ENCODE data around the gene PNP.

The PNP gene

GRCh38 chr14:20476776-20477175 lies 7.6 kb downstream of the PNP start:
- Histone ChIP-seq H2AFZ (ENCODE audit: low read depth, low read length) (no peak overlapping the region), H2AK5ac (ENCODE audit: low read length, severe bottlenecking) (no peak overlapping the region), H3K23ac (ENCODE audit: low read length in 2 of 2) (no peak overlapping the region), H4K91ac (ENCODE audit: low read length) (no peak overlapping the region), H3K79me1 (replicated peaks; ENCODE audit: low read length, poor library complexity, severe bottlenecking) (peaks cover 21% of the 10 kb centered on the region), H2BK15ac (ENCODE audit: low read depth, poor library complexity, severe bottlenecking) (no peak overlapping the region), H2BK12ac (ENCODE audit: low read length in 2 of 2) (no peak overlapping the region), H3K36me3 (ENCODE audit: control insufficient read depth in 1 of 2, insufficient read depth in 2 of 2, low read depth in 1 of 2, low read length in 2 of 2) (peaks cover 34 to 76% of the 10 kb centered on the region in 2 experiments), H4K8ac (ENCODE audit: low read length) (no peak overlapping the region), H3K27ac (ENCODE audit: low read length, poor library complexity, severe bottlenecking) (no peak overlapping the region), H3K4me3 (ENCODE audit: insufficient read depth in 1 of 2, low read depth in 1 of 2, low read length in 2 of 2) (no peak overlapping the region), H3K9ac (ENCODE audit: low read length) (no peak overlapping the region), H2BK5ac (ENCODE audit: low read depth, low read length, poor library complexity, severe bottlenecking) (no peak overlapping the region), H3K9me3 (ENCODE audit: control insufficient read depth, low read length) (no peaks in the 10 kb centered on the region), H3K14ac (ENCODE audit: low read length in 2 of 2) (no peak overlapping the region), H3K27me3 (ENCODE audit: control insufficient read depth in 1 of 2, insufficient read depth in 1 of 2, low read length in 2 of 2) (no peaks in the 10 kb centered on the region), H3K4me2 (ENCODE audit: low read length, poor library complexity, severe bottlenecking) (no peak overlapping the region), H3K4me1 (ENCODE audit: control insufficient read depth, insufficient read depth, low read depth, low read length) (no peaks in the 10 kb centered on the region), H2BK120ac (ENCODE audit: low read depth, low read length) (no peak overlapping the region), H3K4ac (ENCODE audit: low read depth in 1 of 2, low read length in 2 of 2) (no peak overlapping the region), H3K18ac (ENCODE audit: low read depth in 1 of 2, low read length in 2 of 2) (no peak overlapping the region)
- WGBS: 90% methylated on average over 4 of the region's 5 CpGs
- no peak for DNase-seq

GRCh38 chr14:20477211-20477876 lies 8.1 kb downstream of the PNP start:
- peak; percentile 76 for DNase-seq
- H4K8ac ChIP-seq (ENCODE audit: low read length): peak overlapping the region; percentile 59
- H2BK120ac ChIP-seq (ENCODE audit: low read depth, low read length): no peak overlapping the region
- no peaks in the 10 kb centered on the region for H3K27me3 ChIP-seq (ENCODE audit: control insufficient read depth in 1 of 2, insufficient read depth in 1 of 2, low read length in 2 of 2)
- peaks cover 16% of the 10 kb centered on the region for H3K79me1 ChIP-seq (replicated peaks; ENCODE audit: low read length, poor library complexity, severe bottlenecking)
- no peak overlapping the region for H2BK12ac ChIP-seq (ENCODE audit: low read length in 2 of 2)
- H3K9ac ChIP-seq (ENCODE audit: low read length): no peak overlapping the region
- no peak overlapping the region for H3K4ac ChIP-seq (ENCODE audit: low read depth in 1 of 2, low read length in 2 of 2)
- H2BK15ac ChIP-seq (ENCODE audit: low read depth, poor library complexity, severe bottlenecking): no peak overlapping the region
- no peak overlapping the region for H2BK5ac ChIP-seq (ENCODE audit: low read depth, low read length, poor library complexity, severe bottlenecking)
- H3K18ac ChIP-seq (ENCODE audit: low read depth in 1 of 2, low read length in 2 of 2): no peak overlapping the region
- no peak overlapping the region for H2AFZ ChIP-seq (ENCODE audit: low read depth, low read length)
- H3K14ac ChIP-seq (ENCODE audit: low read length in 2 of 2): no peak overlapping the region
- H3K9me3 ChIP-seq (ENCODE audit: control insufficient read depth, low read length): no peaks in the 10 kb centered on the region
- H3K4me3 ChIP-seq (ENCODE audit: insufficient read depth in 1 of 2, low read depth in 1 of 2, low read length in 2 of 2): no peak overlapping the region
- no peak overlapping the region for H4K91ac ChIP-seq (ENCODE audit: low read length)
- peaks cover 34 to 72% of the 10 kb centered on the region in 2 experiments for H3K36me3 ChIP-seq (ENCODE audit: control insufficient read depth in 1 of 2, insufficient read depth in 2 of 2, low read depth in 1 of 2, low read length in 2 of 2)
- no peak overlapping the region for H3K4me2 ChIP-seq (ENCODE audit: low read length, poor library complexity, severe bottlenecking)
- 46% methylated on average over 1 of the region's 1 CpG for WGBS
- H3K23ac ChIP-seq (ENCODE audit: low read length in 2 of 2): no peak overlapping the region
- H3K27ac ChIP-seq (ENCODE audit: low read length, poor library complexity, severe bottlenecking): no peak overlapping the region
- no peaks in the 10 kb centered on the region for H3K4me1 ChIP-seq (ENCODE audit: control insufficient read depth, insufficient read depth, low read depth, low read length)
- no peak overlapping the region for H2AK5ac ChIP-seq (ENCODE audit: low read length, severe bottlenecking)

GRCh38 chr14:20478894-20479293 lies 9.7 kb downstream of the PNP start:
- H2BK12ac ChIP-seq (ENCODE audit: low read length in 2 of 2): no peak overlapping the region
- no peak overlapping the region for H3K14ac ChIP-seq (ENCODE audit: low read length in 2 of 2)
- H3K4me2 ChIP-seq (ENCODE audit: low read length, poor library complexity, severe bottlenecking): no peak overlapping the region
- H3K4me1 ChIP-seq (ENCODE audit: control insufficient read depth, insufficient read depth, low read depth, low read length): no peaks in the 10 kb centered on the region
- no peak overlapping the region for H2BK5ac ChIP-seq (ENCODE audit: low read depth, low read length, poor library complexity, severe bottlenecking)
- no peak overlapping the region for H2BK120ac ChIP-seq (ENCODE audit: low read depth, low read length)
- H3K36me3 ChIP-seq (ENCODE audit: control insufficient read depth in 1 of 2, insufficient read depth in 2 of 2, low read depth in 1 of 2, low read length in 2 of 2): peaks cover 30 to 57% of the 10 kb centered on the region in 2 experiments
- no peaks in the 10 kb centered on the region for H3K9me3 ChIP-seq (ENCODE audit: control insufficient read depth, low read length)
- WGBS: 100% methylated on average over 1 of the region's 2 CpGs
- H3K18ac ChIP-seq (ENCODE audit: low read depth in 1 of 2, low read length in 2 of 2): no peak overlapping the region
- H3K4me3 ChIP-seq (ENCODE audit: insufficient read depth in 1 of 2, low read depth in 1 of 2, low read length in 2 of 2): no peak overlapping the region
- H2AK5ac ChIP-seq (ENCODE audit: low read length, severe bottlenecking): no peak overlapping the region
- DNase-seq: no peak
- H3K27me3 ChIP-seq (ENCODE audit: control insufficient read depth in 1 of 2, insufficient read depth in 1 of 2, low read length in 2 of 2): no peaks in the 10 kb centered on the region
- H2BK15ac ChIP-seq (ENCODE audit: low read depth, poor library complexity, severe bottlenecking): no peak overlapping the region
- no peak overlapping the region for H2AFZ ChIP-seq (ENCODE audit: low read depth, low read length)
- H4K8ac ChIP-seq (ENCODE audit: low read length): no peak overlapping the region
- H3K4ac ChIP-seq (ENCODE audit: low read depth in 1 of 2, low read length in 2 of 2): no peak overlapping the region
- no peak overlapping the region for H4K91ac ChIP-seq (ENCODE audit: low read length)
- H3K9ac ChIP-seq (ENCODE audit: low read length): no peak overlapping the region
- no peak overlapping the region for H3K23ac ChIP-seq (ENCODE audit: low read length in 2 of 2)
- H3K27ac ChIP-seq (ENCODE audit: low read length, poor library complexity, severe bottlenecking): no peak overlapping the region
- peaks cover 12% of the 10 kb centered on the region for H3K79me1 ChIP-seq (replicated peaks; ENCODE audit: low read length, poor library complexity, severe bottlenecking)

- H3K18ac ChIP-seq (ENCODE audit: low read depth in 1 of 2, low read length in 2 of 2): no peak overlapping the region
- H3K27me3 ChIP-seq (ENCODE audit: control insufficient read depth in 1 of 2, insufficient read depth in 1 of 2, low read length in 2 of 2): peaks cover 0 to 11% of the 10 kb centered on the region in 2 experiments
- no peak for DNase-seq
- no peaks in the 10 kb centered on the region for H3K79me1 ChIP-seq (replicated peaks; ENCODE audit: low read length, poor library complexity, severe bottlenecking)
- no peak overlapping the region for H4K8ac ChIP-seq (ENCODE audit: low read length)
- no peak overlapping the region for H2BK5ac ChIP-seq (ENCODE audit: low read depth, low read length, poor library complexity, severe bottlenecking)
- H3K4ac ChIP-seq (ENCODE audit: low read depth in 1 of 2, low read length in 2 of 2): no peak overlapping the region
- no peak overlapping the region for H3K14ac ChIP-seq (ENCODE audit: low read length in 2 of 2)
- H3K4me1 ChIP-seq (ENCODE audit: control insufficient read depth, insufficient read depth, low read depth, low read length): no peaks in the 10 kb centered on the region
- no peak overlapping the region for H3K4me3 ChIP-seq (ENCODE audit: insufficient read depth in 1 of 2, low read depth in 1 of 2, low read length in 2 of 2)
- H2BK12ac ChIP-seq (ENCODE audit: low read length in 2 of 2): no peak overlapping the region
- H3K36me3 ChIP-seq (ENCODE audit: control insufficient read depth in 1 of 2, insufficient read depth in 2 of 2, low read depth in 1 of 2, low read length in 2 of 2): peaks cover 6 to 22% of the 10 kb centered on the region in 2 experiments
- H3K9me3 ChIP-seq (ENCODE audit: control insufficient read depth, low read length): no peaks in the 10 kb centered on the region
- no peak overlapping the region for H2AK5ac ChIP-seq (ENCODE audit: low read length, severe bottlenecking)
- H3K23ac ChIP-seq (ENCODE audit: low read length in 2 of 2): no peak overlapping the region
- H2BK15ac ChIP-seq (ENCODE audit: low read depth, poor library complexity, severe bottlenecking): no peak overlapping the region
- no peak overlapping the region for H3K4me2 ChIP-seq (ENCODE audit: low read length, poor library complexity, severe bottlenecking)
- H3K9ac ChIP-seq (ENCODE audit: low read length): no peak overlapping the region
- H2AFZ ChIP-seq (ENCODE audit: low read depth, low read length): no peak overlapping the region
- H4K91ac ChIP-seq (ENCODE audit: low read length): no peak overlapping the region
- WGBS: 96% methylated on average over 3 of the region's 5 CpGs
- no peak overlapping the region for H3K27ac ChIP-seq (ENCODE audit: low read length, poor library complexity, severe bottlenecking)
- no peak overlapping the region for H2BK120ac ChIP-seq (ENCODE audit: low read depth, low read length)
Observed at GRCh38 chr14:20482382-20482781, 13.2 kb downstream of the PNP start.
